MCF 10A (cell line): Measurements from ENCODE around the gene HTR3E. TPM values are rescaled to one million over a fixed set of nuclear protein-coding genes. Genes with fewer than 3 reads are reported as not detected.

ENCODE experiments used
- BruUV-seq: library from RNA; stranded (reverse); fragments of 400-500 nt; replicated peaks from 2 replicates; lab custom pipeline; 2021; lab: Mats Ljungman, UMichigan
- CTCF ChIA-PET: fragments of 300-600 bp; sonication (Branson Sonifier 250); formaldehyde crosslinking; extraction: SDS; loops from one replicate; lab custom pipeline; 2021; ENCODE audit warnings: antibody characterized with exemption, inconsistent platforms; lab: Yijun Ruan, JAX
- POLR2A ChIA-PET: fragments of 300-600, 350-650 bp; sonication (Branson Sonifier 250); formaldehyde crosslinking; extraction: SDS; loops from one replicate; lab custom pipeline; 2020; ENCODE audit warnings: antibody characterized with exemption, inconsistent platforms; lab: Yijun Ruan, JAX
- DNase-seq: peaks from one replicate; pipeline ENCODE4 v3.0.0-alpha.2; 2018; ENCODE audit not compliant: unreplicated experiment
- H3K27ac Mint-ChIP-seq: one replicate; pipeline ENCODE4 v1.8.0; 2022; ENCODE audit warnings: mild to moderate bottlenecking, low read depth, mixed read lengths; ENCODE audit not compliant: unreplicated experiment
- H3K27me3 Mint-ChIP-seq: one replicate; pipeline ENCODE4 v1.8.0; 2022; ENCODE audit warnings: mixed read lengths; ENCODE audit not compliant: insufficient read depth, unreplicated experiment
- H3K36me3 Mint-ChIP-seq: one replicate; pipeline ENCODE4 v1.8.0; 2022; ENCODE audit warnings: mild to moderate bottlenecking, moderate library complexity, mixed read lengths; ENCODE audit not compliant: insufficient read depth, unreplicated experiment
- H3K4me1 Mint-ChIP-seq: one replicate; pipeline ENCODE4 v1.8.0; 2022; ENCODE audit warnings: mixed read lengths; ENCODE audit not compliant: insufficient read depth, unreplicated experiment
- H3K4me3 Mint-ChIP-seq: one replicate; pipeline ENCODE4 v1.8.0; 2022; ENCODE audit warnings: mild to moderate bottlenecking, moderate library complexity, mixed read lengths; ENCODE audit not compliant: unreplicated experiment
- H3K9me3 Mint-ChIP-seq: one replicate; pipeline ENCODE4 v1.8.0; 2022; ENCODE audit warnings: mixed read lengths; ENCODE audit not compliant: unreplicated experiment
- CTCF ChIP-seq: fragments of 200-600 bp; IDR thresholded peaks from one replicate; pipeline ENCODE4 v1.8.0; 2022; ENCODE audit warnings: antibody characterized with exemption, mild to moderate bottlenecking; ENCODE audit not compliant: unreplicated experiment
- intact Hi-C: fragments of 100-400 bp; cut with micrococcal nuclease; formaldehyde crosslinking; loops from 2 replicates; pipeline ENCODE4 v1.14.1; 2022
- total RNA-seq: library from RNA; stranded (reverse); gene quantifications from 2 replicates; pipeline ENCODE4 v1.2.3, GENCODE V29; 2022

The HTR3E gene
- total RNA-seq, 1 experiment from 2014 or later: not detected

GRCh38 chr3:184134746-184135148 is 37.9 kb downstream of the HTR3E start:
- no peak for DNase-seq
- ChIA-PET CTCF (interaction anchor here (0.8 to 1.6 kb wide), 5 partner anchors 10 to 250 kb away, joined by 3 to 5 read pairs (median 3); partner anchors contain the start of genes ABCC5, EEF1AKMT4 and PARL), POLR2A (interaction anchor here (0.6 to 4.5 kb wide), 32 partner anchors 10 to 291 kb away, joined by 3 to 59 read pairs (median 4); partner anchors contain the start of genes ABCC5, ABCF3, AP2M1 and DVL3)
- intact Hi-C loops: loop anchor here (2.0 to 10.0 kb wide), 3 partner anchors 53 to 240 kb away; partner anchors contain the start of genes ABCF3 and HTR3D
- Mint-ChIP-seq H3K27me3 (no peaks in the 10 kb centered on the region), H3K9me3 (no peaks in the 10 kb centered on the region), H3K4me3 (peak overlapping the region; percentile 99), H3K36me3 (peaks cover 12% of the 10 kb centered on the region), H3K4me1 (peaks cover 17% of the 10 kb centered on the region), H3K27ac (peak overlapping the region; percentile 83)
- no peak for TF ChIP-seq CTCF
- BruUV-seq: no TSS peak

- Mint-ChIP-seq H3K36me3 (peaks cover 18% of the 10 kb centered on the region), H3K27ac (peak within 1 kb of the TSS; percentile 83), H3K4me1 (peaks cover 21% of the 10 kb centered on the region), H3K9me3 (no peaks in the 10 kb centered on the region), H3K4me3 (peak within 1 kb of the TSS; percentile 99), H3K27me3 (no peaks in the 10 kb centered on the region)
- intact Hi-C loops: loop anchor here (2.0 to 10.0 kb wide), 3 partner anchors 52 to 241 kb away; partner anchors contain the start of genes ABCF3 and HTR3D
- peak; percentile 22 for TF ChIP-seq CTCF
- peak; percentile 93 for DNase-seq
- no TSS peak for BruUV-seq
- ChIA-PET CTCF (interaction anchor here (0.6 to 1.7 kb wide), 8 partner anchors 9 to 654 kb away, joined by 3 to 6 read pairs (median 4); partner anchors contain the start of genes ABCC5, EEF1AKMT4 and PARL), POLR2A (interaction anchor here (0.6 to 4.5 kb wide), 34 partner anchors 10 to 292 kb away, joined by 3 to 59 read pairs (median 4); partner anchors contain the start of genes ABCC5, ABCF3, AP2M1 and DVL3)
Measured at GRCh38 chr3:184135149-184135910, 38.5 kb downstream of the HTR3E start, which contains the start of gene EIF2B5. Gene EIF2B5, plus strand, starts transcription at chr3:184135358. Its CDS starts 28 bp downstream, at chr3:184135386.

GRCh38 chr3:184135911-184136260 is 39.0 kb downstream of the HTR3E start:
- TF ChIP-seq CTCF: no peak
- no peak for DNase-seq
- intact Hi-C loops: loop anchor here (2.0 to 10.0 kb wide), 3 partner anchors 51 to 241 kb away; partner anchors contain the start of genes ABCF3 and HTR3D
- TSS peak; percentile 46 for BruUV-seq
- POLR2A ChIA-PET: interaction anchor here (0.6 to 4.5 kb wide), 17 partner anchors 9 to 251 kb away, joined by 3 to 59 read pairs (median 8); partner anchors contain the start of genes ABCC5, ABCF3, AP2M1 and DVL3
- Mint-ChIP-seq H3K27ac (peak overlapping the region; percentile 83), H3K9me3 (no peaks in the 10 kb centered on the region), H3K4me3 (peak overlapping the region; percentile 99), H3K36me3 (peaks cover 18% of the 10 kb centered on the region), H3K27me3 (no peaks in the 10 kb centered on the region), H3K4me1 (peaks cover 22% of the 10 kb centered on the region)
- CTCF ChIA-PET: interaction anchor here (0.6 to 1.7 kb wide), 5 partner anchors 8 to 655 kb away, joined by 3 to 6 read pairs (median 4); partner anchors contain the start of gene ABCC5

GRCh38 chr3:184140436-184140835 is 43.6 kb downstream of the HTR3E start:
- POLR2A ChIA-PET: no interaction called here
- CTCF ChIA-PET: no interaction called here
- Mint-ChIP-seq H3K36me3 (peaks cover 49% of the 10 kb centered on the region), H3K9me3 (no peaks in the 10 kb centered on the region), H3K27me3 (no peaks in the 10 kb centered on the region), H3K4me1 (peaks cover 13% of the 10 kb centered on the region), H3K4me3 (no peak overlapping the region), H3K27ac (no peak overlapping the region)
- intact Hi-C loops: no loop called here
- TF ChIP-seq CTCF: no peak
- DNase-seq: no peak
- no TSS peak for BruUV-seq
